HEK293 (cell line): ENCODE measurements around the gene MRPL19.

ENCODE experiments used
- MYNN ChIP-seq: fragments of 450-650 bp; formaldehyde crosslinking; IDR thresholded peaks from 2 replicates; pipeline ENCODE4 v1.5.1; 2016; ENCODE audit warnings: missing biosample characterization, missing genetic modification characterization, borderline replicate concordance
- YY1 ChIP-seq: fragments of 450-650 bp; formaldehyde crosslinking; IDR thresholded peaks from 2 replicates; pipeline ENCODE4 v1.5.1; 2018; ENCODE audit warnings: missing biosample characterization, missing genetic modification characterization
- ZNF335 ChIP-seq: fragments of 450-650 bp; formaldehyde crosslinking; conservative IDR thresholded peaks from 2 replicates; pipeline ENCODE4 v1.5.1; 2016; ENCODE audit warnings: missing biosample characterization, missing genetic modification characterization
- TF ChIP-seq, protein P1 (sequence below): fragments of 450-650 bp; formaldehyde crosslinking; IDR thresholded peaks from 2 replicates; pipeline ENCODE4 v1.5.1; 2016; ENCODE audit warnings: missing biosample characterization, missing genetic modification characterization
- TF ChIP-seq, protein P2 (sequence below): fragments of 450-650 bp; formaldehyde crosslinking; IDR thresholded peaks from 2 replicates; pipeline ENCODE4 v1.5.1; 2016; ENCODE audit warnings: missing biosample characterization, missing genetic modification characterization
- TF ChIP-seq, protein P3 (sequence below): fragments of 450-650 bp; formaldehyde crosslinking; IDR thresholded peaks from 2 replicates; pipeline ENCODE4 v1.5.1; 2016; ENCODE audit warnings: missing biosample characterization, missing genetic modification characterization

DNA sequence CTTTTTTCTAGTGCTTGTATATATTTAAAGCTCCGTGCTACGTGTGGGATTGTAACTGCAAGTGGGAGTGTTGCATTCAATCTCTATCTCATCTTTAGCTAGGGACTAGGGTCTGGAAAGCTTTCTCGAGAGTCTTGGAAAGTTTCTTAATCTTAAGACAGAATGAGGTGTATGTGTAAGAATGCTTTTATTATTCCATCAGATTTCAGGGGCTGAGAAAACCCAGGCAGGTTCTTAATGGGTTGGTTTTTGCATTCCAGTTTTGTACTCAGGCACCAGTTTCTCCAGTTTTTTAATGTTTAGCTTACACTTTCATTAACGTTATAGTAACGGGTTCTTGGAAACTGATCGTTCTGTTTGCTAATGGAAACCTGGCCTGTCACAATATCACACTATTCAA is 20.3 kb downstream of the MRPL19 start:
- TF ChIP-seq, protein P1, sequence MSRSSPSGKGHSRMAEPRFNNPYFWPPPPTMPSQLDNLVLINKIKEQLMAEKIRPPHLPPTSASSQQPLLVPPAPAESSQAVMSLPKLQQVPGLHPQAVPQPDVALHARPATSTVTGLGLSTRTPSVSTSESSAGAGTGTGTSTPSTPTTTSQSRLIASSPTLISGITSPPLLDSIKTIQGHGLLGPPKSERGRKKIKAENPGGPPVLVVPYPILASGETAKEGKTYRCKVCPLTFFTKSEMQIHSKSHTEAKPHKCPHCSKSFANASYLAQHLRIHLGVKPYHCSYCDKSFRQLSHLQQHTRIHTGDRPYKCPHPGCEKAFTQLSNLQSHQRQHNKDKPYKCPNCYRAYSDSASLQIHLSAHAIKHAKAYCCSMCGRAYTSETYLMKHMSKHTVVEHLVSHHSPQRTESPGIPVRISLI (tag by site-specific recombination): no peak
- TF ChIP-seq MYNN (tag by site-specific recombination): no peak
- TF ChIP-seq, protein P2, sequence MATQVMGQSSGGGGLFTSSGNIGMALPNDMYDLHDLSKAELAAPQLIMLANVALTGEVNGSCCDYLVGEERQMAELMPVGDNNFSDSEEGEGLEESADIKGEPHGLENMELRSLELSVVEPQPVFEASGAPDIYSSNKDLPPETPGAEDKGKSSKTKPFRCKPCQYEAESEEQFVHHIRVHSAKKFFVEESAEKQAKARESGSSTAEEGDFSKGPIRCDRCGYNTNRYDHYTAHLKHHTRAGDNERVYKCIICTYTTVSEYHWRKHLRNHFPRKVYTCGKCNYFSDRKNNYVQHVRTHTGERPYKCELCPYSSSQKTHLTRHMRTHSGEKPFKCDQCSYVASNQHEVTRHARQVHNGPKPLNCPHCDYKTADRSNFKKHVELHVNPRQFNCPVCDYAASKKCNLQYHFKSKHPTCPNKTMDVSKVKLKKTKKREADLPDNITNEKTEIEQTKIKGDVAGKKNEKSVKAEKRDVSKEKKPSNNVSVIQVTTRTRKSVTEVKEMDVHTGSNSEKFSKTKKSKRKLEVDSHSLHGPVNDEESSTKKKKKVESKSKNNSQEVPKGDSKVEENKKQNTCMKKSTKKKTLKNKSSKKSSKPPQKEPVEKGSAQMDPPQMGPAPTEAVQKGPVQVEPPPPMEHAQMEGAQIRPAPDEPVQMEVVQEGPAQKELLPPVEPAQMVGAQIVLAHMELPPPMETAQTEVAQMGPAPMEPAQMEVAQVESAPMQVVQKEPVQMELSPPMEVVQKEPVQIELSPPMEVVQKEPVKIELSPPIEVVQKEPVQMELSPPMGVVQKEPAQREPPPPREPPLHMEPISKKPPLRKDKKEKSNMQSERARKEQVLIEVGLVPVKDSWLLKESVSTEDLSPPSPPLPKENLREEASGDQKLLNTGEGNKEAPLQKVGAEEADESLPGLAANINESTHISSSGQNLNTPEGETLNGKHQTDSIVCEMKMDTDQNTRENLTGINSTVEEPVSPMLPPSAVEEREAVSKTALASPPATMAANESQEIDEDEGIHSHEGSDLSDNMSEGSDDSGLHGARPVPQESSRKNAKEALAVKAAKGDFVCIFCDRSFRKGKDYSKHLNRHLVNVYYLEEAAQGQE (tag by site-specific recombination): no peak
- TF ChIP-seq YY1: no peak
- TF ChIP-seq, protein P3, sequence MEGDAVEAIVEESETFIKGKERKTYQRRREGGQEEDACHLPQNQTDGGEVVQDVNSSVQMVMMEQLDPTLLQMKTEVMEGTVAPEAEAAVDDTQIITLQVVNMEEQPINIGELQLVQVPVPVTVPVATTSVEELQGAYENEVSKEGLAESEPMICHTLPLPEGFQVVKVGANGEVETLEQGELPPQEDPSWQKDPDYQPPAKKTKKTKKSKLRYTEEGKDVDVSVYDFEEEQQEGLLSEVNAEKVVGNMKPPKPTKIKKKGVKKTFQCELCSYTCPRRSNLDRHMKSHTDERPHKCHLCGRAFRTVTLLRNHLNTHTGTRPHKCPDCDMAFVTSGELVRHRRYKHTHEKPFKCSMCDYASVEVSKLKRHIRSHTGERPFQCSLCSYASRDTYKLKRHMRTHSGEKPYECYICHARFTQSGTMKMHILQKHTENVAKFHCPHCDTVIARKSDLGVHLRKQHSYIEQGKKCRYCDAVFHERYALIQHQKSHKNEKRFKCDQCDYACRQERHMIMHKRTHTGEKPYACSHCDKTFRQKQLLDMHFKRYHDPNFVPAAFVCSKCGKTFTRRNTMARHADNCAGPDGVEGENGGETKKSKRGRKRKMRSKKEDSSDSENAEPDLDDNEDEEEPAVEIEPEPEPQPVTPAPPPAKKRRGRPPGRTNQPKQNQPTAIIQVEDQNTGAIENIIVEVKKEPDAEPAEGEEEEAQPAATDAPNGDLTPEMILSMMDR (tag by site-specific recombination): no peak
- no peak for TF ChIP-seq ZNF335
